Inflammatory macrophage treated with lipopolysaccharide for 4 hours (primary cell): ENCODE results near the gene APOO.
A peak's percentile ranks its signal among the peaks of the same experiment; 100 is the strongest.

ENCODE experiments used
- DNase-seq: peaks from one replicate; pipeline ENCODE4 v3.0.0-alpha.2; 2020

APOO gene

GRCh38 chrX:23813808-23814207 is 93.9 kb downstream of the APOO start:
- DNase-seq, result no peak

GRCh38 chrX:23811656-23812055 is 96.1 kb downstream of the APOO start:
- no peak for DNase-seq

- DNase-seq, result peak; percentile 94
Observed at GRCh38 chrX:23811108-23811651, 96.6 kb downstream of the APOO start.

- DNase-seq, result no peak
Observed at GRCh38 chrX:23810279-23810678, 97.5 kb downstream of the APOO start.

GRCh38 chrX:23805389-23805788 is 102.3 kb downstream of the APOO start:
- DNase-seq, result peak; percentile 73

GRCh38 chrX:23804578-23804977 is 103.2 kb downstream of the APOO start:
- no peak for DNase-seq

GRCh38 chrX:23803931-23804381 is 103.8 kb downstream of the APOO start:
- peak; percentile 2 for DNase-seq

- peak; percentile 64 for DNase-seq
Observed at GRCh38 chrX:23802431-23802830, 105.3 kb downstream of the APOO start.

GRCh38 chrX:23799469-23800065 is 108.2 kb downstream of the APOO start:
- peak; percentile 68 for DNase-seq

GRCh38 chrX:23797371-23798128 is 110.2 kb downstream of the APOO start:
- no peak for DNase-seq

- DNase-seq, result no peak
Observed at GRCh38 chrX:23795221-23795620, 112.5 kb downstream of the APOO start.

GRCh38 chrX:23792861-23793553 is 114.7 kb downstream of the APOO start:
- no peak for DNase-seq

- DNase-seq, result no peak
Observed at GRCh38 chrX:23790155-23790497, 117.6 kb downstream of the APOO start.

GRCh38 chrX:23789386-23790154 is 118.2 kb downstream of the APOO start:
- no peak for DNase-seq

- no peak for DNase-seq
Observed at GRCh38 chrX:23788946-23789345, 118.8 kb downstream of the APOO start.

- peak; percentile 56 for DNase-seq
Observed at GRCh38 chrX:23788521-23788920, 119.2 kb downstream of the APOO start.

GRCh38 chrX:23787745-23788118 is 120.0 kb downstream of the APOO start:
- no peak for DNase-seq

- DNase-seq, result peak; percentile 43
Observed at GRCh38 chrX:23786268-23786815, 121.4 kb downstream of the APOO start.

GRCh38 chrX:23785580-23785979 is 122.2 kb downstream of the APOO start:
- no peak for DNase-seq

GRCh38 chrX:23784470-23785331 is 123.0 kb downstream of the APOO start:
- DNase-seq, result peak; percentile 82

GRCh38 chrX:23783589-23784469 is 123.9 kb downstream of the APOO start:
- DNase-seq, result peak; percentile 39
